ENCODE results near the gene BORCS8. TPM values are rescaled to one million over a fixed set of nuclear protein-coding genes. Genes with fewer than 3 reads are reported as not detected.
A peak's percentile ranks its signal among the peaks of the same experiment; 100 is the strongest.
"Not testable (repeated sequence)": the region's sequence is repeated elsewhere in the genome, so short reads cannot be mapped to it uniquely, and the experiment has no call there.

Gene BORCS8
- total RNA-seq, 1 donor from 2014 or later: 26.4 TPM

DNA sequence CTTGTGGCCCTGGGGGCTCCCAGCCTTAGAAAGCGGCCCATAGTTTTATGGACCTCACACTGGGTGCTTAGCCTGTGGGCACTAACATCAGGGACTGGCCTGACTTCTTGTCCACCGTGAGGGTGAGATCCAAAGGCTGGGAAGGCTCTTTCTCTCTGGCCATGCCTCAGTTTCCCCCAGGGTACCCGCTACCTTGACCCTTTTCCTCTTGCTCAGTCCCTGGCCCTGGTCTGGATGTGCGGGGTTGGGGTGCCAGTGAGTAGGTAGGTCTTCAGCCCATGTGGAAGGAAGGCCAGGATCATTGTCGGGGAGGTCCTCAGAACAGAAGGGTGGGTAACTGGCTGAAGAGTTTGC is 52.1 kb downstream of the BORCS8 start:
- Histone ChIP-seq H3K4me3 (ENCODE audit: low read depth, low read length) (no peak overlapping the region), H3K36me3 (ENCODE audit: control insufficient read depth, insufficient read depth, low read length) (no peaks in the 10 kb centered on the region), H3K27me3 (ENCODE audit: control insufficient read depth, insufficient read depth, low read length) (peaks cover 10% of the 10 kb centered on the region)
- TF ChIP-seq, protein P1, sequence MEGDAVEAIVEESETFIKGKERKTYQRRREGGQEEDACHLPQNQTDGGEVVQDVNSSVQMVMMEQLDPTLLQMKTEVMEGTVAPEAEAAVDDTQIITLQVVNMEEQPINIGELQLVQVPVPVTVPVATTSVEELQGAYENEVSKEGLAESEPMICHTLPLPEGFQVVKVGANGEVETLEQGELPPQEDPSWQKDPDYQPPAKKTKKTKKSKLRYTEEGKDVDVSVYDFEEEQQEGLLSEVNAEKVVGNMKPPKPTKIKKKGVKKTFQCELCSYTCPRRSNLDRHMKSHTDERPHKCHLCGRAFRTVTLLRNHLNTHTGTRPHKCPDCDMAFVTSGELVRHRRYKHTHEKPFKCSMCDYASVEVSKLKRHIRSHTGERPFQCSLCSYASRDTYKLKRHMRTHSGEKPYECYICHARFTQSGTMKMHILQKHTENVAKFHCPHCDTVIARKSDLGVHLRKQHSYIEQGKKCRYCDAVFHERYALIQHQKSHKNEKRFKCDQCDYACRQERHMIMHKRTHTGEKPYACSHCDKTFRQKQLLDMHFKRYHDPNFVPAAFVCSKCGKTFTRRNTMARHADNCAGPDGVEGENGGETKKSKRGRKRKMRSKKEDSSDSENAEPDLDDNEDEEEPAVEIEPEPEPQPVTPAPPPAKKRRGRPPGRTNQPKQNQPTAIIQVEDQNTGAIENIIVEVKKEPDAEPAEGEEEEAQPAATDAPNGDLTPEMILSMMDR (IDR thresholded peaks at IDR 0.05; ENCODE audit: insufficient read depth, low read length, poor library complexity, severe bottlenecking): no peak
- DNase-seq (ENCODE audit: low read depth): no peak

DNA sequence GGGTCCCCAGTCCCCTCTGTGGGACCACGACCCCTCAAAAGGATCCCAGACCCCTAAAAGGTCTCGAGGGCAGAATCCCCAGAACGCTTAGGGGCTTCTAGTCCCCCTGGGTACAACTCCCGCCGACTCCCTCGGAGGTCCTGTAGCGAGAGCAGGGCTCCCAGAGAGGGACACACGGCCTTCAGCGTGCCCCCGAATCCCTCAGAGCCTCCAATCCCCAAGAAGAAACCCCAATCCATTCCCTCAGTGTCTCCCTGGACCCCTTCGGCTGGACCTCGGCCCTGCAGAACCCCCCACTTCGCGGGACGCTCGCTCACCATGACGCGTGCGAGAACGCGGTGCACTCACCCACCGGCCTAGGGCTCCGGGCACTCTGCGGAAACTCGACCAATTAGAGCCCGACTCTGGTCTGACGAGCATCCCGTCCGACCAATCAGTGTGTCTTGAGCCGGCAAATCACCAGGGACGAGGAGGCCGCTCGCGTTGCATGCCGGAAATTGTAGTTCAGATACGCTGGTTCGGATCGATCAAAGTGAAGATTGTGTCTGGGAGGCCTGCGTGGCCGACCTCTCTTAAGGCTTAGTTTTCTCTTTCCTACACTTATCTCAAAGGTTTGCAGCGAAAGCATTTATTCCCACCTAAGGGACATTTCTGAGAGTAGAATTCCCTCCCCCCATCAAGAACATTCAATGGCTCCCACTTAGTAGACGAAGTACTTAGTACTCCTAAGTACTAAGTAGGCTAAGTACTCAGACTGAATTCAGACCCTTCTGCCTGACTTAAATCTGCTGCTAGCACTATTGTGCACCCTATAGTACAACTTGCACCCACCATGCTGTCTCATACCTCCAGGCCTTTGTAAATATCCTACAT is 53.6 kb downstream of the BORCS8 start, which contains the start of gene TMEM161A:
TSS of gene TMEM161A (minus strand) at position 370 of the 873 bp plus-strand sequence. CDS start at position 320, 50 bp downstream.
- DNase-seq (ENCODE audit: low read depth): peak; percentile 92
- Histone ChIP-seq H3K36me3 (ENCODE audit: control insufficient read depth, insufficient read depth, low read length) (no peaks in the 10 kb centered on the region), H3K27me3 (ENCODE audit: control insufficient read depth, insufficient read depth, low read length) (peaks cover 10% of the 10 kb centered on the region), H3K4me3 (ENCODE audit: low read depth, low read length) (peak within 1 kb of the TSS; percentile 89)
- TF ChIP-seq, protein P1 (IDR thresholded peaks at IDR 0.05; ENCODE audit: insufficient read depth, low read length, poor library complexity, severe bottlenecking): no peak

DNA sequence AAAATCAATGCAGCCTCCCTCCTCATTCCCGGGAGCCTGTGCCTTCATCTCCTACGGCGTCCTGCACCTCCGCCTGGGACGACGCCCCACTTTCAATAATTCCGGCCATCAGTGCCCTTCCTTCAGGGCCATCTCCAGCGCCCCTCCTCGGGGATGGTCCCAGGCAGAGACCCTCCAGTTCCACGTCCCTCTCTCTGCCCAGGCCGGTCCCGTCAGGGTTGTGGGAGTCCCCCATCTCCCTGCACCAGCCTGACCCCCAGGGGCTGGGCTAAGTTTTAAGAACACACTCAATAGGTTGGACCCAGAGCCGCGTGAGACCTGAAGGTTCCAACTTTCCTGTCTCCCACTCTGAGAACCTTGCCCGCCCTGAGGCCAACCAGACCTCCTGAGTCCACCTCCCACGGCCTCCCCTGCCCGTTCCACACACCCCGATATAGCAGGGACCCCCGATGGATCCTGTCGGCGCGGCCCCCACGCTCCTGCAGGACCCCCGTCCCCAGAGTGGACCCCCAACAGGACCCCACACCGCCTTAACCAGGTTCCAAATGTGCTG is 54.3 kb downstream of the BORCS8 start:
- DNase-seq (ENCODE audit: low read depth): no peak
- peaks cover 10% of the 10 kb centered on the region for H3K27me3 ChIP-seq (ENCODE audit: control insufficient read depth, insufficient read depth, low read length)
- peak overlapping the region; percentile 89 for H3K4me3 ChIP-seq (ENCODE audit: low read depth, low read length)
- H3K36me3 ChIP-seq (ENCODE audit: control insufficient read depth, insufficient read depth, low read length): no peaks in the 10 kb centered on the region
- TF ChIP-seq, protein P1 (IDR thresholded peaks at IDR 0.05; ENCODE audit: insufficient read depth, low read length, poor library complexity, severe bottlenecking): no peak

DNA sequence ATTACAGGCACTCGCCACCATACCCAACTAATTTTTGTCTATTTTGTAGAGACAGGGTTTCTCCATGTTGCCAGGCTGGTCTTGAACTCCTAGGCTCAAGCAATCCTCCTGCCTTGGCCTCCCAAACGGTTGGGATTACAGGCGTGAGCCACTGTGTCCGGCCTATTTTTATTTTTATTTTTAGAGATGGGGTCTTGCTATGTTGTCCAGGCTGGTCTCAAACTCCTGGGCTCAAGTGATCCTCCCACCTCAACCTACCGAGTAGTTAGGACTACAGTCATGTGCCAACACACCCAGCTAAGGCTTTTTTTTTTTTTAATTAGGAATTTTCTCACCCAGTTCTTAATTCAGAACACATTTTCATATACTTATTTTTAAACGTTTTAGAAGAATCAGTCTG is 56.2 kb downstream of the BORCS8 start:
- H3K27me3 ChIP-seq (ENCODE audit: control insufficient read depth, insufficient read depth, low read length); H3K36me3 ChIP-seq (ENCODE audit: control insufficient read depth, insufficient read depth, low read length); H3K4me3 ChIP-seq (ENCODE audit: low read depth, low read length); DNase-seq (ENCODE audit: low read depth): not testable (repeated sequence)

DNA sequence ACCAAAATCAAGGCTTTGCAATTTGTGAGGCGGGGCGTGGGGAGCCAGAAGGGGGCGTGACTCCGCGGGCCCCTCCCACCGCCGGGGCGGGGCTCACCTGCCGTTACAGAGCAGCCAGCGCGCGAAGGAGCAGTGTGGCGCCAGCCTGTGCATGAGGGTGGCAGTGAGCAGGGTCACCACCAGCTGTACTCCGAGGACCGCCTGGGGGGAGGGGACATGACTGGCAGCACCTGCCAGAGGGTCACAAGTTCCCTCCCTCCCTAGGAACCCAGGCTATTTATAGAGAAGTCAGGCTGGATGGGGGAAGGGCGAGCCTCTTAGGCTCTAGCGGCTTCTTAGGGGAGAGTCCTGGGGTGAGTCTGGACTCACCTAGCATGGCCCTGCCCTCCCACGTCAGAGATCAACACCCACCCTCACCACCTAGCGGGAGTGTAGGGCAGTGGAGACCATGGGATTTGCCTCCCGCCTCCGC is 57.2 kb downstream of the BORCS8 start:
- H3K27me3 ChIP-seq (ENCODE audit: control insufficient read depth, insufficient read depth, low read length): no peaks in the 10 kb centered on the region
- H3K36me3 ChIP-seq (ENCODE audit: control insufficient read depth, insufficient read depth, low read length): no peaks in the 10 kb centered on the region
- TF ChIP-seq, protein P1 (IDR thresholded peaks at IDR 0.05; ENCODE audit: insufficient read depth, low read length, poor library complexity, severe bottlenecking): no peak
- no peak overlapping the region for H3K4me3 ChIP-seq (ENCODE audit: low read depth, low read length)
- no peak for DNase-seq (ENCODE audit: low read depth)

DNA sequence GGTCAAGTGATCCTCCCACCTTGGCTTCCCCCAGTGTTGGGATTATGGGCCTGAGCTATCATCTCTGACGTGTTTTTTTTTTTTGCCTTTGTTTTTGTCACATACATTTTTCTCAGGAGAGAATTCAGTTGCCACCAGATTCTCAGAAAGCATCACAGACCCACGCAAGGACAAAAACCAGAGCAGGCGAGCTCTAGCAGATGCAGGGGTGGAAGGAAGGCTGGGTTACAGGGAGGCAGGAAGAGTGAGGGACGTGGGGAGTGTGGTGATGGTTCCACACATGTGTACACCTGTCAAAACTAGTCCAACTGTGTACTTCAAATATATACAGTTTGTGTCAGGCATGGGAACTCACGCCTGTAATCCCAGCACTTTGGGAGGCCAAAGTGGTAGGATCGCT is 58.0 kb downstream of the BORCS8 start:
- no peak for DNase-seq (ENCODE audit: low read depth)
- TF ChIP-seq, protein P1 (IDR thresholded peaks at IDR 0.05; ENCODE audit: insufficient read depth, low read length, poor library complexity, severe bottlenecking): no peak
- Histone ChIP-seq H3K27me3 (ENCODE audit: control insufficient read depth, insufficient read depth, low read length) (no peaks in the 10 kb centered on the region), H3K4me3 (ENCODE audit: low read depth, low read length) (no peak overlapping the region), H3K36me3 (ENCODE audit: control insufficient read depth, insufficient read depth, low read length) (no peaks in the 10 kb centered on the region)
